ENCODE measurements around the gene LHX5.

DNA sequence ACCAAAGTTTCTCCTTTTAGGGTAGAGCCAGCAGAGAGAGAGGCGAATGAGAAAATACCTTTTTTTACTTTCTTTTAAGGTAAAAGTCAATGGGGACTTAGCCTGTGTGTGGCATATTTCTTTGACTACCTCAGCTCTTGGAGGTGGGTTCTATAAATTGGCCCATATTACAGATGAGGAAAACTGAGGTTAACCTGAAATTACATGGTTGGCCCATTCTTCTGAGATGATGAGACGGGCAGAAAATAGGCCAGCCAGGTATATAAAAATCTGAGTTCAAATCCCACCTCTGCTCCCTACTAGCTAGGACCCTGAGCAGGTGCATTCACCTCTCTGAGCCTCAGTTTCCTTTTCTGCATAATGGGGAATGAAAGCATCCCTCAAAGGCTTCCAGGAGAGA, 22.4 kb downstream of the LHX5 start:
- TF ChIP-seq EP300 (IDR thresholded peaks at IDR 0.05) (no peak), POLR2A (IDR thresholded peaks at IDR 0.05) (no peak)
- TF ChIP-seq, protein P1, sequence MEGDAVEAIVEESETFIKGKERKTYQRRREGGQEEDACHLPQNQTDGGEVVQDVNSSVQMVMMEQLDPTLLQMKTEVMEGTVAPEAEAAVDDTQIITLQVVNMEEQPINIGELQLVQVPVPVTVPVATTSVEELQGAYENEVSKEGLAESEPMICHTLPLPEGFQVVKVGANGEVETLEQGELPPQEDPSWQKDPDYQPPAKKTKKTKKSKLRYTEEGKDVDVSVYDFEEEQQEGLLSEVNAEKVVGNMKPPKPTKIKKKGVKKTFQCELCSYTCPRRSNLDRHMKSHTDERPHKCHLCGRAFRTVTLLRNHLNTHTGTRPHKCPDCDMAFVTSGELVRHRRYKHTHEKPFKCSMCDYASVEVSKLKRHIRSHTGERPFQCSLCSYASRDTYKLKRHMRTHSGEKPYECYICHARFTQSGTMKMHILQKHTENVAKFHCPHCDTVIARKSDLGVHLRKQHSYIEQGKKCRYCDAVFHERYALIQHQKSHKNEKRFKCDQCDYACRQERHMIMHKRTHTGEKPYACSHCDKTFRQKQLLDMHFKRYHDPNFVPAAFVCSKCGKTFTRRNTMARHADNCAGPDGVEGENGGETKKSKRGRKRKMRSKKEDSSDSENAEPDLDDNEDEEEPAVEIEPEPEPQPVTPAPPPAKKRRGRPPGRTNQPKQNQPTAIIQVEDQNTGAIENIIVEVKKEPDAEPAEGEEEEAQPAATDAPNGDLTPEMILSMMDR (IDR thresholded peaks at IDR 0.05), result no peak

Measured in tibial nerve (tissue), 4 donors.